ENCODE measurements around the gene TRRAP.

TRRAP gene

GRCh38 chr7:98869027-98869596 lies 9.2 kb upstream of the TRRAP start:
- Histone ChIP-seq H3F3A (ENCODE audit: insufficient read depth, low read length) (no peaks in the 10 kb centered on the region), H3K4me2 (ENCODE audit: low read depth, low read length) (no peak overlapping the region), H3K4me3 (ENCODE audit: low read length) (no peak overlapping the region), H3K4me1 (ENCODE audit: low read length) (no peaks in the 10 kb centered on the region), H3K79me2 (ENCODE audit: low read length) (no peaks in the 10 kb centered on the region), H3K9me3 (replicated peaks; ENCODE audit: insufficient read depth, low read length) (no peaks in the 10 kb centered on the region), H3K36me3 (replicated peaks; ENCODE audit: insufficient read depth, low read length) (no peaks in the 10 kb centered on the region), H2AFZ (ENCODE audit: low read length) (no peak overlapping the region), H4K20me1 (ENCODE audit: insufficient read depth, low read length) (no peaks in the 10 kb centered on the region), H3K9me2 (replicated peaks; ENCODE audit: insufficient read depth, low read length) (no peaks in the 10 kb centered on the region), H3K27ac (ENCODE audit: low read length) (no peak overlapping the region), H3K27me3 (replicated peaks; ENCODE audit: insufficient read depth, low read length) (peaks cover 20% of the 10 kb centered on the region), H3K9ac (ENCODE audit: low read length) (no peak overlapping the region)
- TF ChIP-seq EZH2 (optimal IDR thresholded peaks at IDR 0.05; ENCODE audit: low read depth, low read length) (no peak), CTCF (IDR thresholded peaks at IDR 0.05; ENCODE audit: low read length) (no peak), EZH2phosphoT487 (IDR thresholded peaks at IDR 0.05; ENCODE audit: low read length) (no peak)
- no peak for DNase-seq

GRCh38 chr7:98869597-98870120 lies 8.7 kb upstream of the TRRAP start, which contains the start of gene TMEM130:
TMEM130 (minus strand) TSS chr7:98870014; CDS start chr7:98869861, 153 bp downstream.
- Histone ChIP-seq H3F3A (ENCODE audit: insufficient read depth, low read length) (no peaks in the 10 kb centered on the region), H2AFZ (ENCODE audit: low read length) (peak within 1 kb of the TSS; percentile 30; the same call in 1 of the 2 replicates), H4K20me1 (ENCODE audit: insufficient read depth, low read length) (no peaks in the 10 kb centered on the region), H3K9ac (ENCODE audit: low read length) (no peak within 1 kb of the TSS), H3K9me3 (replicated peaks; ENCODE audit: insufficient read depth, low read length) (no peaks in the 10 kb centered on the region), H3K79me2 (ENCODE audit: low read length) (no peaks in the 10 kb centered on the region), H3K36me3 (replicated peaks; ENCODE audit: insufficient read depth, low read length) (no peaks in the 10 kb centered on the region), H3K9me2 (replicated peaks; ENCODE audit: insufficient read depth, low read length) (no peaks in the 10 kb centered on the region), H3K27me3 (replicated peaks; ENCODE audit: insufficient read depth, low read length) (peaks cover 20% of the 10 kb centered on the region), H3K4me1 (ENCODE audit: low read length) (no peaks in the 10 kb centered on the region), H3K4me2 (ENCODE audit: low read depth, low read length) (peak within 1 kb of the TSS; percentile 77), H3K4me3 (ENCODE audit: low read length) (peak within 1 kb of the TSS; percentile 36; the same call in 1 of the 2 replicates), H3K27ac (ENCODE audit: low read length) (no peak within 1 kb of the TSS)
- TF ChIP-seq EZH2phosphoT487 (IDR thresholded peaks at IDR 0.05; ENCODE audit: low read length) (no peak), CTCF (IDR thresholded peaks at IDR 0.05; ENCODE audit: low read length) (no peak), EZH2 (optimal IDR thresholded peaks at IDR 0.05; ENCODE audit: low read depth, low read length) (no peak)
- no peak for DNase-seq

- Histone ChIP-seq H3K27me3 (replicated peaks; ENCODE audit: insufficient read depth, low read length) (peaks cover 20% of the 10 kb centered on the region), H3K9me2 (replicated peaks; ENCODE audit: insufficient read depth, low read length) (no peaks in the 10 kb centered on the region), H3K79me2 (ENCODE audit: low read length) (no peaks in the 10 kb centered on the region), H2AFZ (ENCODE audit: low read length) (peak overlapping the region; percentile 30; the same call in 1 of the 2 replicates), H3F3A (ENCODE audit: insufficient read depth, low read length) (no peaks in the 10 kb centered on the region), H4K20me1 (ENCODE audit: insufficient read depth, low read length) (no peaks in the 10 kb centered on the region), H3K27ac (ENCODE audit: low read length) (no peak overlapping the region), H3K9me3 (replicated peaks; ENCODE audit: insufficient read depth, low read length) (no peaks in the 10 kb centered on the region), H3K4me1 (ENCODE audit: low read length) (no peaks in the 10 kb centered on the region), H3K4me2 (ENCODE audit: low read depth, low read length) (peak overlapping the region; percentile 77), H3K9ac (ENCODE audit: low read length) (no peak overlapping the region), H3K4me3 (ENCODE audit: low read length) (peak overlapping the region; percentile 36; the same call in 1 of the 2 replicates), H3K36me3 (replicated peaks; ENCODE audit: insufficient read depth, low read length) (no peaks in the 10 kb centered on the region)
- TF ChIP-seq CTCF (IDR thresholded peaks at IDR 0.05; ENCODE audit: low read length) (no peak), EZH2 (optimal IDR thresholded peaks at IDR 0.05; ENCODE audit: low read depth, low read length) (no peak), EZH2phosphoT487 (IDR thresholded peaks at IDR 0.05; ENCODE audit: low read length) (no peak)
- DNase-seq, result peak; percentile 51
These were observed 8.1 kb upstream of the TRRAP start for GRCh38 chr7:98870121-98870651.

Data from MM.1S (cell line).